HG02642 (cell line): ENCODE measurements around the gene MAP3K2.

Experiments
- ATAC-seq: cut with Tn5 transposase; IDR thresholded peaks from one replicate; pipeline ENCODE4 v1.9.1; 2021; ENCODE audit warnings: mild to moderate bottlenecking; ENCODE audit not compliant: unreplicated experiment, poor library complexity

Gene MAP3K2, protein sequence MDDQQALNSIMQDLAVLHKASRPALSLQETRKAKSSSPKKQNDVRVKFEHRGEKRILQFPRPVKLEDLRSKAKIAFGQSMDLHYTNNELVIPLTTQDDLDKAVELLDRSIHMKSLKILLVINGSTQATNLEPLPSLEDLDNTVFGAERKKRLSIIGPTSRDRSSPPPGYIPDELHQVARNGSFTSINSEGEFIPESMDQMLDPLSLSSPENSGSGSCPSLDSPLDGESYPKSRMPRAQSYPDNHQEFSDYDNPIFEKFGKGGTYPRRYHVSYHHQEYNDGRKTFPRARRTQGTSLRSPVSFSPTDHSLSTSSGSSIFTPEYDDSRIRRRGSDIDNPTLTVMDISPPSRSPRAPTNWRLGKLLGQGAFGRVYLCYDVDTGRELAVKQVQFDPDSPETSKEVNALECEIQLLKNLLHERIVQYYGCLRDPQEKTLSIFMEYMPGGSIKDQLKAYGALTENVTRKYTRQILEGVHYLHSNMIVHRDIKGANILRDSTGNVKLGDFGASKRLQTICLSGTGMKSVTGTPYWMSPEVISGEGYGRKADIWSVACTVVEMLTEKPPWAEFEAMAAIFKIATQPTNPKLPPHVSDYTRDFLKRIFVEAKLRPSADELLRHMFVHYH

GRCh38 chr2:127387655-127388422 is at the start of gene MAP3K2:
Gene MAP3K2, minus strand, starts transcription at chr2:127387975. Its CDS starts 44,846 bp downstream, at chr2:127343129.
- peak; percentile 86 for ATAC-seq

DNA sequence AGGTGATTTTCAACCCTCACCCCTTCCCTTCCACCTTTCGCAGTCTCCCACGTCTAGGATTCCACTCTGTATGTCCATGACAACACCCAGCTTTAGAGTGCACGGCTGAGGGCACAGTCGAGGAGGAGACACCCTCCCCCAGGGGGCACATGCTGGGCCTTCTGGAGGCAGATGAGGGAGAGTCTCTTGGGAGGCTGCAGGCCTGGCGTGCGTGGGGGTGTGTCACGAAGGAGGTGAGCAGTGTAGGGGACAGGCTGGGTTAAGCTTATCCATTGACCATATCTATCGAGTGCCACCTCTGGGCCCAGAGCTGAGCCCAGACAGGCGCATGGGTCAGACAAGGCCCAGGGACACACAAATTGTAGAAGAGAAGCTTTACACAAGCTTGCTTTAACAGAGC is 49.3 kb upstream of the MAP3K2 start:
- ATAC-seq = no peak

- ATAC-seq = no peak
These were observed 46.7 kb upstream of the MAP3K2 start for GRCh38 chr2:127434515-127434914.

- ATAC-seq = no peak
These were observed 43.7 kb upstream of the MAP3K2 start for GRCh38 chr2:127431408-127432023.

DNA sequence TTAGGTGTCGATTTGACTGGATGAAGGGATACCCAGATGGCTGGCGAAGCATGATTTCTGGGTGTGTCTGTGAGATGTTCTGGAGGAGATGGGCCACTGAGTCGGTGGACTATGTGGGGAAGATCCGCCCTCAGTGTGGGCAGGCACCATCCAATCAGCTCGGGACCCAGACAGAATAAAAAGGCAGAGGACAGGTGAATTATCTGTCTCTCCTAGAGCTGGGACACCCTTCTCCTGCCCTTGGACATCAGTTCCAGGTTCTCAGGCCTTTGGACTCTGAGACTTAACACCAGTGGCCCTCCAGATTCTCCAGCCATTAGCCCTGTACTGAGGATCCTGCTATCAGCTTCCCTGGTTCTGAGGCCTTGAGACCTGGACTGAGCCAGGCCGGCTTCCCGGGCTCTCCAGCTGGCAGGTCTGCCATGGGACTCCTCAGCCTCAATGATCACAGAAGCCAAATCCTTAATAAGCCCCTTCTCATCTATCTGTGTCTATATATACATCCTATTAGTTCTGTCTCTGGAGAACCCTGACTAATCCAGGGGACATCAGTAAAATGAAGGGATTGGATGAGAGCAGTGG is 42.2 kb upstream of the MAP3K2 start:
- no peak for ATAC-seq

DNA sequence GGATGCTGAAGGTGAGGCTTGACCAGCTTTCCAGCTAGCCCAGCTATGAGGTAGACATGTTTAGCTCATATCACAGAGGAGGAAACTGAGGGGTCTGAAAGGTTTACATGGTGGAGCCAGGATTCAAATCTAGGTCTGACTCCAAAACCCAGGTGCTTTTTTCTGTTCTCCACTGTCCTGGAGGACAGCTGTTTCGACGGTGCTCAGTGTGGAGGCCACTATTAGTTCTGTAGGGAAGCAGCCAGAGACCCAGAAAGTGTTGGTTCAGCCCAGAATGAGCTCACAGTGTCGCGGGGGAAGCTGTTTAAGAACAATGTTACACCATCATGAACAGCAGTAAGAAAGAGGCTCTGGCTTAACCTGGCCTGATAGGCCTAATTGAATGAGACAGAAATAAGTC is 41.5 kb upstream of the MAP3K2 start:
- no peak for ATAC-seq

DNA sequence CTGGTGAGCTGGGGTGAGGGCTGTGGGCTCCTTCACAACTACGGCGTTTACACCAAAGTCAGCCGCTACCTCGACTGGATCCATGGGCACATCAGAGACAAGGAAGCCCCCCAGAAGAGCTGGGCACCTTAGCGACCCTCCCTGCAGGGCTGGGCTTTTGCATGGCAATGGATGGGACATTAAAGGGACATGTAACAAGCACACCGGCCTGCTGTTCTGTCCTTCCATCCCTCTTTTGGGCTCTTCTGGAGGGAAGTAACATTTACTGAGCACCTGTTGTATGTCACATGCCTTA is 41.0 kb upstream of the MAP3K2 start:
- no peak for ATAC-seq

DNA sequence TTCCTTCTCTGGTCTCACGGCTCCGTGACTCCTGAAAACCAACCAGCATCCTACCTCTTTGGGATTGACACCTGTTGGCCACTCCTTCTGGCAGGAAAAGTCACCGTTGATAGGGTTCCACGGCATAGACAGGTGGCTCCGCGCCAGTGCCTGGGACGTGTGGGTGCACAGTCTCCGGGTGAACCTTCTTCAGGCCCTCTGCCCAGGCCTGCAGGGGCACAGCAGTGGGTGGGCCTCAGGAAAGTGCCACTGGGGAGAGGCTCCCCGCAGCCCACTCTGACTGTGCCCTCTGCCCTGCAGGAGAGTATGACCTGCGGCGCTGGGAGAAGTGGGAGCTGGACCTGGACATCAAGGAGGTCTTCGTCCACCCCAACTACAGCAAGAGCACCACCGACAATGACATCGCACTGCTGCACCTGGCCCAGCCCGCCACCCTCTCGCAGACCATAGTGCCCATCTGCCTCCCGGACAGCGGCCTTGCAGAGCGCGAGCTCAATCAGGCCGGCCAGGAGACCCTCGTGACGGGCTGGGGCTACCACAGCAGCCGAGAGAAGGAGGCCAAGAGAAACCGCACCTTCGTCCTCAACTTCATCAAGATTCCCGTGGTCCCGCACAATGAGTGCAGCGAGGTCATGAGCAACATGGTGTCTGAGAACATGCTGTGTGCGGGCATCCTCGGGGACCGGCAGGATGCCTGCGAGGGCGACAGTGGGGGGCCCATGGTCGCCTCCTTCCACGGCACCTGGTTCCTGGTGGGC is 40.5 kb upstream of the MAP3K2 start:
- ATAC-seq = no peak

GRCh38 chr2:127427376-127428056 is 39.7 kb upstream of the MAP3K2 start:
- ATAC-seq = no peak

- no peak for ATAC-seq
These were observed 39.0 kb upstream of the MAP3K2 start for GRCh38 chr2:127426501-127427354.

GRCh38 chr2:127425540-127426490 is 38.0 kb upstream of the MAP3K2 start:
- no peak for ATAC-seq

- no peak for ATAC-seq
These were observed 37.1 kb upstream of the MAP3K2 start for GRCh38 chr2:127424598-127425520.

- ATAC-seq = no peak
These were observed 36.1 kb upstream of the MAP3K2 start for GRCh38 chr2:127423880-127424279.

DNA sequence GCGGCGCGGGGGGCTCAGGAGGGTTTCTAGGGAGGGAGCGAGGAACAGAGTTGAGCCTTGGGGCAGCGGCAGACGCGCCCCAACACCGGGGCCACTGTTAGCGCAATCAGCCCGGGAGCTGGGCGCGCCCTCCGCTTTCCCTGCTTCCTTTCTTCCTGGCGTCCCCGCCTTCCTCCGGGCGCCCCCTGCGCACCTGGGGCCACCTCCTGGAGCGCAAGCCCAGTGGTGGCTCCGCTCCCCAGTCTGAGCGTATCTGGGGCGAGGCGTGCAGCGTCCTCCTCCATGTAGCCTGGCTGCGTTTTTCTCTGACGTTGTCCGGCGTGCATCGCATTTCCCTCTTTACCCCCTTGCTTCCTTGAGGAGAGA is 35.7 kb upstream of the MAP3K2 start:
- ATAC-seq = no peak

DNA sequence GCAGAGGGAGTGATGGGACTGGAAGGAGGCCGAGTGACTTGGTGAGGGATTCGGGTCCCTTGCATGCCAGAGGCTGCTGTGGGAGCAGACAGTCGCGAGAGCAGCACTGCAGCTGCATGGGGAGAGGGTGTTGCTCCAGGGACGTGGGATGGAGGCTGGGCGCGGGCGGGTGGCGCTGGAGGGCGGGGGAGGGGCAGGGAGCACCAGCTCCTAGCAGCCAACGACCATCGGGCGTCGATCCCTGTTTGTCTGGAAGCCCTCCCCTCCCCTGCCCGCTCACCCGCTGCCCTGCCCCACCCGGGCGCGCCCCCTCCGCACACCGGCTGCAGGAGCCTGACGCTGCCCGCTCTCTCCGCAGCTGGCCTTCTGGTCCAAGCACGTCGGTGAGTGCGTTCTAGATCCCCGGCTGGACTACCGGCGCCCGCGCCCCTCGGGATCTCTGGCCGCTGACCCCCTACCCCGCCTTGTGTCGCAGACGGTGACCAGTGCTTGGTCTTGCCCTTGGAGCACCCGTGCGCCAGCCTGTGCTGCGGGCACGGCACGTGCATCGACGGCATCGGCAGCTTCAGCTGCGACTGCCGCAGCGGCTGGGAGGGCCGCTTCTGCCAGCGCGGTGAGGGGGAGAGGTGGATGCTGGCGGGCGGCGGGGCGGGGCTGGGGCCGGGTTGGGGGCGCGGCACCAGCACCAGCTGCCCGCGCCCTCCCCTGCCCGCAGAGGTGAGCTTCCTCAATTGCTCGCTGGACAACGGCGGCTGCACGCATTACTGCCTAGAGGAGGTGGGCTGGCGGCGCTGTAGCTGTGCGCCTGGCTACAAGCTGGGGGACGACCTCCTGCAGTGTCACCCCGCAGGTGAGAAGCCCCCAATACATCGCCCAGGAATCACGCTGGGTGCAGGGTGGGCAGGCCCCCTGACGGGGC is 35.0 kb upstream of the MAP3K2 start:
- ATAC-seq = no peak
